Body of pancreas (tissue), 4 donors: ENCODE data around the gene OR13C3. TPM values are rescaled to one million over a fixed set of nuclear protein-coding genes. Genes with fewer than 3 reads are reported as not detected.

Experiments used
- ATAC-seq: fragments of 150-250 bp; one replicate; pipeline ENCODE4 v1.9.1; 2016
- DNase-seq, 4 donors: peaks; one replicate each; pipeline ENCODE4 v3.0.0-alpha.2; 2019
- H3K27ac ChIP-seq, 4 donors: fragments of 200-600 bp; sonication (generic); 1 replicate in 3 of 4; 2 replicates in 1 of 4; pipeline versions ENCODE4 v1.5.1 to v1.6.1; 2016 to 2019; ENCODE audit warnings: mild to moderate bottlenecking in 1 of 4, mixed read lengths in 1 of 4, moderate library complexity in 1 of 4
- H3K27me3 ChIP-seq, 2 donors: fragments of 200-600 bp; sonication (generic); one replicate each; pipeline ENCODE4 v1.6.0; 2016; ENCODE audit warnings: mild to moderate bottlenecking in 1 of 2
- H3K36me3 ChIP-seq, 2 donors: fragments of 200-600 bp; sonication (generic); replicated peaks in 1 of 2; 2 replicates each; pipeline ENCODE4 v1.5.1; 2016; ENCODE audit warnings: low read depth in 2 of 2; ENCODE audit not compliant: insufficient read depth in 1 of 2
- H3K4me1 ChIP-seq: fragments of 200-600 bp; sonication (generic); one replicate; pipeline ENCODE4 v1.6.0; 2016
- H3K4me3 ChIP-seq, 2 donors: fragments of 200-600 bp; sonication (generic); 1 replicate in 1 of 2; 2 replicates in 1 of 2; pipeline ENCODE4 v1.5.1; 2016 to 2019
- H3K9me3 ChIP-seq, 3 donors: fragments of 200-600 bp; sonication (generic); 1 replicate in 2 of 3; 2 replicates in 1 of 3; pipeline ENCODE4 v1.5.1; 2016
- POLR2A ChIP-seq, 3 donors: fragments of 450-650 bp; IDR thresholded peaks; one replicate each; pipeline ENCODE4 v1.6.1; 2016; ENCODE audit warnings: antibody characterized with exemption in 3 of 3, mild to moderate bottlenecking in 2 of 3
- WGBS, 2 donors: methylation state at CpG; one replicate each; pipeline ENCODE4 v1.1.5; 2017; 5-methylcytosine and 5-hydroxymethylcytosine counted together
- intact Hi-C: fragments of 100-400 bp; cut with DNase I; formaldehyde crosslinking; loops from one replicate; pipeline ENCODE4 v1.15.1; 2023
- total RNA-seq, 2 donors: library from RNA; depleted of rRNA; stranded (reverse); fragments of >200 nt; gene quantifications; one replicate each; pipeline ENCODE4 v1.1.0, GENCODE V29; 2016
- TF ChIP-seq, protein P1 (sequence below), 7 experiments: fragments of 450-650 bp in 4 of 7; fragments of 200-600 bp in 3 of 7; sonication (generic) in 3 of 7; IDR thresholded peaks; one replicate each; pipeline ENCODE4 v1.5.1; 2016 to 2019; ENCODE audit warnings: antibody characterized with exemption in 7 of 7

The OR13C3 gene
- total RNA-seq, 2 donors from 2014 or later: not detected

DNA sequence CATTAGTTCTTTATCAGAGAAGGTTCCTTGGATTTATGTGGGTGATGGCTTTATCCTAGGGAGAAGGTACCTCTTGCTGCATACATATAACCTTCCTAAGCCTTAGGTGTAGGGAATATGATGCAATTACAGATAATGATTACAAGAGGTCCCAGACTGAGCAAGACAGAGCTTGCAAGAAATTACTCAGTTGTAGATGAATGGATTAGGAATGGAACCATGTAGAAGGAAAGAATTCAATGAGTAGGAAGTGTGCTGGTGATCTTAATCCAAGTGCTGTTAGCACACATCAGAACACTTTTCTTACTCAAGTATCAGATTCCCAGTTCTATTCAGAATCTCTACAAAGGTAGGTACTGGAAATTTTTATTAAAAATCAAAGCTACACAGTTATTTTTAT, 30.1 kb downstream of the OR13C3 start:
- Histone ChIP-seq H3K9me3 (no peaks in the 10 kb centered on the region), H3K36me3 (no peaks in the 10 kb centered on the region), H3K4me1 (no peaks in the 10 kb centered on the region), H3K27ac (no peak overlapping the region), H3K27me3 (no peaks in the 10 kb centered on the region), H3K4me3 (no peak overlapping the region)
- TF ChIP-seq, protein P1, sequence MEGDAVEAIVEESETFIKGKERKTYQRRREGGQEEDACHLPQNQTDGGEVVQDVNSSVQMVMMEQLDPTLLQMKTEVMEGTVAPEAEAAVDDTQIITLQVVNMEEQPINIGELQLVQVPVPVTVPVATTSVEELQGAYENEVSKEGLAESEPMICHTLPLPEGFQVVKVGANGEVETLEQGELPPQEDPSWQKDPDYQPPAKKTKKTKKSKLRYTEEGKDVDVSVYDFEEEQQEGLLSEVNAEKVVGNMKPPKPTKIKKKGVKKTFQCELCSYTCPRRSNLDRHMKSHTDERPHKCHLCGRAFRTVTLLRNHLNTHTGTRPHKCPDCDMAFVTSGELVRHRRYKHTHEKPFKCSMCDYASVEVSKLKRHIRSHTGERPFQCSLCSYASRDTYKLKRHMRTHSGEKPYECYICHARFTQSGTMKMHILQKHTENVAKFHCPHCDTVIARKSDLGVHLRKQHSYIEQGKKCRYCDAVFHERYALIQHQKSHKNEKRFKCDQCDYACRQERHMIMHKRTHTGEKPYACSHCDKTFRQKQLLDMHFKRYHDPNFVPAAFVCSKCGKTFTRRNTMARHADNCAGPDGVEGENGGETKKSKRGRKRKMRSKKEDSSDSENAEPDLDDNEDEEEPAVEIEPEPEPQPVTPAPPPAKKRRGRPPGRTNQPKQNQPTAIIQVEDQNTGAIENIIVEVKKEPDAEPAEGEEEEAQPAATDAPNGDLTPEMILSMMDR (IDR thresholded peaks at IDR 0.05): no peak
- no peak for TF ChIP-seq POLR2A (IDR thresholded peaks at IDR 0.05)
- no peak for DNase-seq
- intact Hi-C loops: no loop called here
- ATAC-seq: no peak

DNA sequence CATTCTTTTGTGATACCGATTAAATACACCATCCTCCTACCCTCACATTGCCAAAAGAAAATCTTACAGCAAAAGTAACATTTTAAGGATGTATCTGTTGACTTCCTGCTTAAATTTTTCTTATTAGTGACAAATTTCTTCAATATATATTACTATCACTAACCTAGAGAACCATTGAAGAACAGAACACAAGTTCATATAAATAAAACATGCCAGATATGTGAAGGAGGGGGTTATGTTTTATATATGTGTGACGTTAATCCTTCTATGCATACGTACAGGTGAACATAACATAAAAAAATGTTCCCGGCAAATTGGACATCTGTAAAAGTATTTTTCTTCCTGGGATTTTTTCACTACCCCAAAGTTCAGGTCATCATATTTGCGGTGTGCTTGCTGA, 32.7 kb downstream of the OR13C3 start, which contains the start of gene OR13F1:
OR13F1 (plus strand) TSS at position 301 of the 400 bp plus-strand sequence; CDS start at position 301, 0 bp downstream.
- no peaks in the 10 kb centered on the region for H3K9me3 ChIP-seq
- TF ChIP-seq, protein P1 (IDR thresholded peaks at IDR 0.05): no peak
- TF ChIP-seq POLR2A (IDR thresholded peaks at IDR 0.05): no peak
- H3K4me1 ChIP-seq: no peaks in the 10 kb centered on the region
- ATAC-seq (no peak), DNase-seq (no peak)
- H3K27ac ChIP-seq: no peak within 1 kb of the TSS
- intact Hi-C loops: no loop called here
- H3K36me3 ChIP-seq: no peaks in the 10 kb centered on the region
- 85% methylated on average over 5 of the region's 5 CpGs for WGBS, 2 donors
- H3K27me3 ChIP-seq: no peaks in the 10 kb centered on the region
- no peak within 1 kb of the TSS for H3K4me3 ChIP-seq

DNA sequence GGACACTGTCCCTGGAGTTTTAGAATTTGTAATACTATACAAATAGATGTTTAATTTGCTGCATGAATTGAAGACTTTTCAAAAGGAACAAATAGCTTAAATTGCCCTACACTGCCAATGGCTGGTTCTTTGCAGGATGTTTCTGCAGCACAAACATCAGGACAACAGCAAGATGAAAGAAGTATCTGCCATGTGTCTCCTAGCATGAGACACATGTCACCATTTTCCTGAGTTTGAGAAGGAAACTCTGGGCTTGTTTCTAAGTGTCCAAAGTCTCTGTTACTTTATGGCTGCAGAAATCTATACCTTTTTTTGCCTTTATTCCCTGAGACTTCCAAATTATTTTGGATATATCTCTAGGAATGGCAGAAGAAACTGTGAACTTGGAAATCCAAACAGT, 33.2 kb downstream of the OR13C3 start:
- Histone ChIP-seq H3K27me3 (no peaks in the 10 kb centered on the region), H3K27ac (no peak overlapping the region), H3K9me3 (no peaks in the 10 kb centered on the region), H3K4me3 (no peak overlapping the region), H3K4me1 (no peaks in the 10 kb centered on the region), H3K36me3 (no peaks in the 10 kb centered on the region)
- no peak for ATAC-seq
- TF ChIP-seq, protein P1 (IDR thresholded peaks at IDR 0.05): no peak
- no peak for TF ChIP-seq POLR2A (IDR thresholded peaks at IDR 0.05)
- intact Hi-C loops: no loop called here
- DNase-seq: no peak

DNA sequence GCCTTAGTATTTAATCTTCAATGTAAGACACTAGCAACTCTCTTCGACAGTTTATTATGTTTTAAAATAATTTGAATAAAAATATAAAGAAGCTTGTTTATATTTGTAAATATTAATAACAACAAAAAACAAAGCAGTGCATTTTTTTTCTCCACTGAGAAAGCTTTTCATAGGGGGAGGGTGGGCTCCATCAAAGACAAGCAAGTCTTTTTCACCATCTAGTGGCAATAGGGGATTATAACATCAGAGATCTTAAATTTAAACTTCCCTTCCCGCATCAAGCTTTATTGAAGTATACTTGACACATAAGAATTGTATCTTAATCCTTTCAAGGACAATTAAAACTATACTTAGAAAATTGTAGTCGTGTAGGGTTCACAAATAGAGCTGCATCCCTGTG, 41.8 kb downstream of the OR13C3 start:
- TF ChIP-seq, protein P1 (IDR thresholded peaks at IDR 0.05): no peak
- no peak for TF ChIP-seq POLR2A (IDR thresholded peaks at IDR 0.05)
- intact Hi-C loops: no loop called here
- no peak for DNase-seq

More for the DNA sequence above, 41.8 kb downstream of the OR13C3 start:
- Histone ChIP-seq H3K9me3 (no peaks in the 10 kb centered on the region), H3K36me3 (no peaks in the 10 kb centered on the region), H3K4me3 (no peak overlapping the region), H3K27me3 (no peaks in the 10 kb centered on the region), H3K4me1 (no peaks in the 10 kb centered on the region), H3K27ac (no peak overlapping the region)
- WGBS, 2 donors: 51 to 56% methylated on average over 3 of the region's 3 CpGs
- ATAC-seq: no peak

Other genes with a start within 250 kb of the OR13C3 start
- gene OR13F1, start 32.6 kb downstream of the OR13C3 start, total RNA-seq: not detected
- not detected for gene OR13C4, start 9.6 kb downstream of the OR13C3 start, total RNA-seq
- not detected for gene OR13C8, start 32.3 kb upstream of the OR13C3 start, total RNA-seq
- gene OR13C5, start 62.6 kb upstream of the OR13C3 start, total RNA-seq: not detected
- gene OR13C2, start 68.8 kb upstream of the OR13C3 start, total RNA-seq: not detected
- not detected for gene OR13C9, start 81.3 kb upstream of the OR13C3 start, total RNA-seq
- not detected for gene OR13D1, start 157.7 kb upstream of the OR13C3 start, total RNA-seq
- 10 to 100 TPM; 12.5 to 15.2 TPM for gene NIPSNAP3A, start 210.8 kb upstream of the OR13C3 start, total RNA-seq
- 1 to 10 TPM in 1 of 2 donors, not detected in 1; 2.6 TPM for gene NIPSNAP3B, start 227.3 kb upstream of the OR13C3 start, total RNA-seq